ENCODE measurements around the gene DACT3.

Gene DACT3

GRCh38 chr19:46620716-46621115 lies 40.3 kb downstream of the DACT3 start:
- no peak for TF ChIP-seq CTCF (IDR thresholded peaks at IDR 0.05; ENCODE audit: low read depth, low read length, missing control alignments)
- peak overlapping the region; percentile 9 for H3K4me3 ChIP-seq (replicated peaks; ENCODE audit: low read depth, low read length)
- no peak for DNase-seq (ENCODE audit: extremely low read depth, low read depth)

GRCh38 chr19:46620267-46620666 lies 40.7 kb downstream of the DACT3 start:
- no peak overlapping the region for H3K4me3 ChIP-seq (replicated peaks; ENCODE audit: low read depth, low read length)
- no peak for TF ChIP-seq CTCF (IDR thresholded peaks at IDR 0.05; ENCODE audit: low read depth, low read length, missing control alignments)
- no peak for DNase-seq (ENCODE audit: extremely low read depth, low read depth)

- no peak overlapping the region for H3K4me3 ChIP-seq (replicated peaks; ENCODE audit: low read depth, low read length)
- no peak for TF ChIP-seq CTCF (IDR thresholded peaks at IDR 0.05; ENCODE audit: low read depth, low read length, missing control alignments)
- no peak for DNase-seq (ENCODE audit: extremely low read depth, low read depth)
These were observed 42.2 kb downstream of the DACT3 start for GRCh38 chr19:46618670-46619231.

- H3K4me3 ChIP-seq (replicated peaks; ENCODE audit: low read depth, low read length): no peak overlapping the region
- no peak for TF ChIP-seq CTCF (IDR thresholded peaks at IDR 0.05; ENCODE audit: low read depth, low read length, missing control alignments)
- DNase-seq (ENCODE audit: extremely low read depth, low read depth): no peak
These were observed 43.4 kb downstream of the DACT3 start for GRCh38 chr19:46617601-46618000.

- TF ChIP-seq CTCF (IDR thresholded peaks at IDR 0.05; ENCODE audit: low read depth, low read length, missing control alignments): peak; percentile 55
- DNase-seq (ENCODE audit: extremely low read depth, low read depth): peak; percentile 48
- H3K4me3 ChIP-seq (replicated peaks; ENCODE audit: low read depth, low read length): no peak overlapping the region
These were observed 44.2 kb downstream of the DACT3 start for GRCh38 chr19:46616631-46617322.

- H3K4me3 ChIP-seq (replicated peaks; ENCODE audit: low read depth, low read length): no peak overlapping the region
- DNase-seq (ENCODE audit: extremely low read depth, low read depth): no peak
- no peak for TF ChIP-seq CTCF (IDR thresholded peaks at IDR 0.05; ENCODE audit: low read depth, low read length, missing control alignments)
These were observed 45.0 kb downstream of the DACT3 start for GRCh38 chr19:46615966-46616365.
